Transverse colon (tissue), 4 donors: ENCODE measurements around the gene CS. TPM values are rescaled to one million over a fixed set of nuclear protein-coding genes. Genes with fewer than 3 reads are reported as not detected.
A peak's percentile ranks its signal among the peaks of the same experiment; 100 is the strongest.

Source experiments
- DNase-seq: peaks from one replicate; pipeline ENCODE4 v3.0.0-alpha.2; 2019
- H3K27ac ChIP-seq, 4 donors: fragments of 200-600 bp; sonication (generic); 2 replicates each; pipeline ENCODE4 v1.5.1; 2016 to 2018; ENCODE audit warnings: inconsistent platforms in 4 of 4
- H3K27me3 ChIP-seq: fragments of 200-600 bp; sonication (generic); 2 replicates; pipeline ENCODE4 v1.5.1; 2017; ENCODE audit warnings: inconsistent platforms
- H3K36me3 ChIP-seq, 4 donors: fragments of 200-600 bp; sonication (generic); 2 replicates each; pipeline ENCODE4 v1.5.1; 2017 to 2019; ENCODE audit warnings: inconsistent platforms in 4 of 4
- H3K4me1 ChIP-seq, 4 donors: fragments of 200-600 bp; sonication (generic); 2 replicates each; pipeline ENCODE4 v1.5.1; 2017 to 2020; ENCODE audit warnings: inconsistent platforms in 4 of 4
- H3K4me3 ChIP-seq, 4 donors: fragments of 200-600 bp; sonication (generic); 1 replicate in 1 of 4; 2 replicates in 3 of 4; pipeline versions ENCODE4 v1.5.1 to v1.6.1; 2017 to 2019; ENCODE audit warnings: inconsistent platforms in 4 of 4
- H3K9me3 ChIP-seq, 2 donors: fragments of 200-600 bp; sonication (generic); 2 replicates each; pipeline ENCODE4 v1.5.1; 2017 to 2019; ENCODE audit warnings: inconsistent platforms in 2 of 2
- EP300 ChIP-seq: sonication (generic); formaldehyde crosslinking; IDR thresholded peaks from one replicate; pipeline ENCODE4 v1.6.1; 2017; ENCODE audit warnings: antibody characterized with exemption, low read depth
- POLR2A ChIP-seq: fragments of 450-650 bp; IDR thresholded peaks from one replicate; pipeline ENCODE4 v1.6.1; 2016; ENCODE audit warnings: antibody characterized with exemption, mild to moderate bottlenecking, moderate library complexity
- POLR2AphosphoS5 ChIP-seq, 3 donors: sonication (generic); formaldehyde crosslinking; IDR thresholded peaks; one replicate each; pipeline ENCODE4 v1.6.1; 2016; ENCODE audit warnings: antibody characterized with exemption in 3 of 3
- WGBS, 2 donors: methylation state at CpG; one replicate each; pipeline ENCODE4 v1.1.5; 2018; ENCODE audit warnings: low coverage in 1 of 2; 5-methylcytosine and 5-hydroxymethylcytosine counted together
- in situ Hi-C, 4 donors: fragments of 200-750 bp; cut with MboI; loops; one replicate each; pipeline versions ENCODE4 v1.15.0 to v1.15.1; 2017; ENCODE audit warnings: low sequenced_read_pairs in 3 of 4, low pct_ligation_motif_present in 1 of 4, low pct_unique_long_range_greater_than_20kb in 1 of 4
- intact Hi-C: fragments of 100-400 bp; cut with DNase I; formaldehyde crosslinking; loops from one replicate; pipeline ENCODE4 v1.15.1; 2023; ENCODE audit warnings: low total_unique reads
- total RNA-seq, 4 donors: library from RNA; depleted of rRNA; stranded (reverse); fragments of >200 nt; gene quantifications; one replicate each; pipeline ENCODE4 v1.1.0, GENCODE V29; 2016
- TF ChIP-seq, protein P1 (sequence below), 5 experiments: fragments of 200-600 bp in 3 of 5; fragments of 450-650 bp in 2 of 5; sonication (generic) in 3 of 5; IDR thresholded peaks; 1 replicate in 2 of 5; 2 replicates in 3 of 5; pipeline ENCODE4 v1.5.1; 2016 to 2017; ENCODE audit warnings: antibody characterized with exemption in 5 of 5, inconsistent platforms in 3 of 5, mild to moderate bottlenecking in 2 of 5, moderate library complexity in 1 of 5

CS gene
- total RNA-seq, 4 donors from 2014 or later, result 92.4 to 297 (median 213) TPM

DNA sequence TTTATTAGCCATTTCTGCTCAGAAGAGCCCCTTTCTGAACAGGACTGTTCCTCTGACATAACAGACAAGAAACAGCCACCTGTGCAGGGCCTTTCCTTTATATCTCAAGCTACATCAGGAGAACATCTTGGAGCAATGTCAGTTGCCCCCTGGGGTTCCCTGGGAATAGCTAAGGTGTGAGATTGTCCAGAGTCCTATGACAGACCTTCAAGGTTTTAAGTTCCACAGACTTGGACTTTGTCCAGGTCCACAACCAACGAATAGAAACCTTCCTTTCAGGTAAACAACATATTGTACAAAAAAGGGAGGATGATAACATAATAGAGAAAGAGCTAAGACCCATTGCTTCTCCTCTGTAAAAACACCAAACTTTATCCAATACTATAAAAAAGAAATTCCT, 41.5 kb upstream of the CS start:
- TF ChIP-seq EP300, result no peak
- no peak for TF ChIP-seq POLR2A
- TF ChIP-seq, protein P1, sequence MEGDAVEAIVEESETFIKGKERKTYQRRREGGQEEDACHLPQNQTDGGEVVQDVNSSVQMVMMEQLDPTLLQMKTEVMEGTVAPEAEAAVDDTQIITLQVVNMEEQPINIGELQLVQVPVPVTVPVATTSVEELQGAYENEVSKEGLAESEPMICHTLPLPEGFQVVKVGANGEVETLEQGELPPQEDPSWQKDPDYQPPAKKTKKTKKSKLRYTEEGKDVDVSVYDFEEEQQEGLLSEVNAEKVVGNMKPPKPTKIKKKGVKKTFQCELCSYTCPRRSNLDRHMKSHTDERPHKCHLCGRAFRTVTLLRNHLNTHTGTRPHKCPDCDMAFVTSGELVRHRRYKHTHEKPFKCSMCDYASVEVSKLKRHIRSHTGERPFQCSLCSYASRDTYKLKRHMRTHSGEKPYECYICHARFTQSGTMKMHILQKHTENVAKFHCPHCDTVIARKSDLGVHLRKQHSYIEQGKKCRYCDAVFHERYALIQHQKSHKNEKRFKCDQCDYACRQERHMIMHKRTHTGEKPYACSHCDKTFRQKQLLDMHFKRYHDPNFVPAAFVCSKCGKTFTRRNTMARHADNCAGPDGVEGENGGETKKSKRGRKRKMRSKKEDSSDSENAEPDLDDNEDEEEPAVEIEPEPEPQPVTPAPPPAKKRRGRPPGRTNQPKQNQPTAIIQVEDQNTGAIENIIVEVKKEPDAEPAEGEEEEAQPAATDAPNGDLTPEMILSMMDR (IDR thresholded peaks at IDR 0.05), result no peak
- TF ChIP-seq POLR2AphosphoS5 (IDR thresholded peaks at IDR 0.05), result no peak
- Histone ChIP-seq H3K4me3 (no peak overlapping the region), H3K36me3 (peaks cover 0 to 25% (median 12%) of the 10 kb centered on the region in 4 donors), H3K27ac (no peak overlapping the region), H3K27me3 (no peaks in the 10 kb centered on the region), H3K4me1 (no peaks in the 10 kb centered on the region), H3K9me3 (no peaks in the 10 kb centered on the region)
- DNase-seq, result no peak
- in situ Hi-C loops, result loop anchor here in 1 of 4 donors (25.0 kb wide), 1 partner anchor 121 kb away; the partner anchor contains the start of genes MIP and SPRYD4
- 0 to 31% methylated on average over 1 of the region's 1 CpG for WGBS, 2 donors
- intact Hi-C loops, result no loop called here

DNA sequence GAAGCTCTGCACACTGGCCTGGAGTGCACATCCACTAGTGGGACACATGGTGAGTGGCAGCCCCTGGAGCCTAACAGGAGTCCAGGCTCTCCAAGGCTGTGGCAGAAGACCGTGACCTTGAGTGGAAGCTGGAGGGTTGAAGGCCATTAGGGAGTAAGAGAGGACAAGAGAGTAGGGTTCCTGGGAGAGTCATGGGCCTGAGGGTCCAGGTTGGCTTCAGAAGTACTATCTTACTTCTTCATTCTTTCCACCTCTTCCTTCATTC, 39.0 kb upstream of the CS start:
- Histone ChIP-seq H3K27ac (peak overlapping the region; percentile 5 to 56 (median 27)), H3K4me3 (no peak overlapping the region), H3K27me3 (no peaks in the 10 kb centered on the region), H3K36me3 (peaks cover 0 to 12% (median 6%) of the 10 kb centered on the region in 4 donors), H3K4me1 (peaks cover 0 to 5% (median 0%) of the 10 kb centered on the region in 4 donors), H3K9me3 (no peaks in the 10 kb centered on the region)
- in situ Hi-C loops, result loop anchor here in 1 of 4 donors (25.0 kb wide), 1 partner anchor 123 kb away; the partner anchor contains the start of genes MIP and SPRYD4
- intact Hi-C loops, result no loop called here
- DNase-seq, result no peak
- WGBS, 2 donors, result 100% methylated on average over 1 of the region's 1 CpG
- no peak for TF ChIP-seq POLR2A
- TF ChIP-seq POLR2AphosphoS5 (IDR thresholded peaks at IDR 0.05), result no peak
- TF ChIP-seq, protein P1 (IDR thresholded peaks at IDR 0.05), result no peak
- TF ChIP-seq EP300, result no peak

DNA sequence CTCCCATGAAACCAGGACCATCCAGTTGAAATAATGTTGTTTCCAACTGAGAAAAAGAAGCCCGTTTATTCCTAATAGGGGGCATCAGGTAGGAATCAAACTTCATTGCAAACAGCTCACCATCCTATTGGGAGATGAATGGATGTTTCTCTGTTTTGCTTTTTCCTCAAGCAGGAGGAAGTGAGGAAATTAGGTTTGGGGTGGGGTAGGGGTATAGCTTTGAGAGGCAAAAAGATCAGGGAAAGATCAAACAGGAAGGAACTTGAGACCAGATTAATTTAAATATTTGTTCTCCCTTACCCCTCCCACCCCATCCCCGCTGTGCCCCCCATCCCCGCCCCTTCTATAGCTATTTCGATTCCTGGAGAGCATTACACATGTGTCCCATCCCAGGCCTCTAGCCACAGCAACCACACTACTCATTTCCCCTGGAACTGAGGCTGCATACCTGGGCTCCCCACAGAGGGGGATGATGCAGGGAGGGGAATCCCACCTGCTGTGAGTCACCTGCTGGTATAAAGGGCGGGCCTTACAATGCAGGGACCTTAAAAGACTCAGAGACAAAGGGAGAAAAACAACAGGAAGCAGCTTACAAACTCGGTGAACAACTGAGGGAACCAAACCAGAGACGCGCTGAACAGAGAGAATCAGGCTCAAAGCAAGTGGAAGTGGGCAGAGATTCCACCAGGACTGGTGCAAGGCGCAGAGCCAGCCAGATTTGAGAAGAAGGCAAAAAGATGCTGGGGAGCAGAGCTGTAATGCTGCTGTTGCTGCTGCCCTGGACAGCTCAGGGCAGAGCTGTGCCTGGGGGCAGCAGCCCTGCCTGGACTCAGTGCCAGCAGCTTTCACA, 38.4 kb upstream of the CS start, which contains the start of gene IL23A:
IL23A (plus strand) TSS at position 577 of the 850 bp plus-strand sequence; CDS start at position 738, 161 bp downstream.
- H3K4me3 ChIP-seq, result no peak within 1 kb of the TSS
- intact Hi-C loops (no loop called here), in situ Hi-C loops (loop anchor here in 1 of 4 donors (25.0 kb wide), 1 partner anchor 124 kb away; the partner anchor contains the start of genes MIP and SPRYD4)
- H3K4me1 ChIP-seq, result peaks cover 0 to 5% (median 0%) of the 10 kb centered on the region in 4 donors
- H3K27ac ChIP-seq, result peak within 1 kb of the TSS; percentile 5 to 56 (median 27)
- peaks cover 0 to 7% (median 3%) of the 10 kb centered on the region in 4 donors for H3K36me3 ChIP-seq
- no peaks in the 10 kb centered on the region for H3K9me3 ChIP-seq
- peak; percentile 30 for DNase-seq
- 25 to 39% methylated on average over 8 to 9 of the region's 9 CpGs for WGBS, 2 donors
- TF ChIP-seq POLR2A, result no peak
- TF ChIP-seq POLR2AphosphoS5 (IDR thresholded peaks at IDR 0.05), result no peak
- no peak for TF ChIP-seq EP300
- TF ChIP-seq, protein P1 (IDR thresholded peaks at IDR 0.05), result no peak
- H3K27me3 ChIP-seq, result no peaks in the 10 kb centered on the region

DNA sequence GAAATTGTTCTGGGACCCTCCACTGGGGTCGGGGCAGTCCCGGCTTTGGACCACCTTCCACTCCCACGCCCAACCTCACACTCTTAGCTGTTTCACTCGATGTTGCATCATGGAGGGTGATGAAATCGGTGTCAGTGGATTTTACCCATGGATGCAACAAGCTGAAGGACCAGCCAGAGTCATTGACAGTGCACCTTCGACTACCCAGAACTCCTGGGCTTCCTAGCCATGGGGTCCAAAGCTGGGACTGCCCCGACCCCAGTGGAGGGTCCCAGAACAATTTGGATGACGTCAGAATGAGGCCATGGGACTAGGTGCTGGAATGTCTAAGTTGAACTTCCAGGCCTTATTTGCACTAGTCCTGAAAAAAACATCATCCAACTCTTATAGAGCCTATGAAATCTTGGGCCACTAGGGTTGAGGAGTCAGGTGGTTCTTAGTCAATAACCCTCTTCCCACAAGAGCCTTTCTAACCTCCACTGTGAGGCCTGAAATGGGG, 37.7 kb upstream of the CS start:
- 60 to 85% methylated on average over 1 to 8 of the region's 8 CpGs for WGBS, 2 donors
- Histone ChIP-seq H3K4me3 (no peak overlapping the region), H3K36me3 (peaks cover 0 to 4% (median 0%) of the 10 kb centered on the region in 4 donors), H3K27ac (no peak overlapping the region), H3K9me3 (no peaks in the 10 kb centered on the region), H3K27me3 (no peaks in the 10 kb centered on the region), H3K4me1 (peaks cover 0 to 9% (median 3%) of the 10 kb centered on the region in 4 donors)
- in situ Hi-C loops (loop anchor here in 1 of 4 donors (25.0 kb wide), 1 partner anchor 124 kb away; the partner anchor contains the start of genes MIP and SPRYD4), intact Hi-C loops (no loop called here)
- TF ChIP-seq, protein P1 (IDR thresholded peaks at IDR 0.05), result no peak
- TF ChIP-seq EP300 (no peak), POLR2AphosphoS5 (IDR thresholded peaks at IDR 0.05) (no peak), POLR2A (no peak)
- DNase-seq, result no peak
